ES-I3 (cell line): ENCODE results near the gene EPHA1.

Source experiments
- H3K36me3 ChIP-seq: 2 replicates; pipeline ENCODE4 v1.6.1; 2013; ENCODE audit warnings: mild to moderate bottlenecking, low read length, control low read depth, moderate library complexity; ENCODE audit not compliant: insufficient read depth
- H3K4me1 ChIP-seq: 2 replicates; pipeline ENCODE4 v1.6.1; 2013; ENCODE audit warnings: mild to moderate bottlenecking, control low read depth, low read length; ENCODE audit not compliant: insufficient read depth
- H3K9ac ChIP-seq: 2 replicates; pipeline ENCODE4 v1.6.1; 2013; ENCODE audit warnings: low read depth, mild to moderate bottlenecking, low read length, moderate library complexity
- H3K9me3 ChIP-seq: 2 replicates; pipeline ENCODE4 v1.6.1; 2013; ENCODE audit warnings: mild to moderate bottlenecking, low read length, moderate library complexity; ENCODE audit not compliant: control insufficient read depth, insufficient read depth

The EPHA1 gene

DNA sequence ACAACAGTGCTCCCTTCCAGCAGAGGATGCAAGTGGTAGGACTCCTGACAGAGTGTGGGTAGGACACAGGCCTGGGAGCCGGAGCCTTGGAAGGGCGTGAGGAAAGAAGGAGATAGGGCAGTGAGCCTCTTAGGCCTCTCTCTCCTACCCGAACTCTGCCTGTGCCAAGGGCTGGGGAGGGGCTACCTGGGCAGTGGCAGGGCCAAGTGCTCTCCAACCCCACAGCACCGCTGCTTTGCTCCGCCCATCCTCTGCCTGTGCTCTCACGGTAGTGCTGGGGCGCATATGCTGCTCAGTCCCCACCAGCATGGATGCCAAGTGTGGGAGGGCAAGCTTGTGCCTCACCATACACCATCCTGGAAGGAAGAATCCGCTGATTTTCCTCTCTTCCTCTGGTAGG is 53.7 kb downstream of the EPHA1 start:
- Histone ChIP-seq H3K9me3 (no peaks in the 10 kb centered on the region), H3K36me3 (peaks cover 2% of the 10 kb centered on the region; the same call in 1 of the 2 replicates), H3K4me1 (peaks cover 18% of the 10 kb centered on the region; the same call in 1 of the 2 replicates), H3K9ac (no peak overlapping the region)

DNA sequence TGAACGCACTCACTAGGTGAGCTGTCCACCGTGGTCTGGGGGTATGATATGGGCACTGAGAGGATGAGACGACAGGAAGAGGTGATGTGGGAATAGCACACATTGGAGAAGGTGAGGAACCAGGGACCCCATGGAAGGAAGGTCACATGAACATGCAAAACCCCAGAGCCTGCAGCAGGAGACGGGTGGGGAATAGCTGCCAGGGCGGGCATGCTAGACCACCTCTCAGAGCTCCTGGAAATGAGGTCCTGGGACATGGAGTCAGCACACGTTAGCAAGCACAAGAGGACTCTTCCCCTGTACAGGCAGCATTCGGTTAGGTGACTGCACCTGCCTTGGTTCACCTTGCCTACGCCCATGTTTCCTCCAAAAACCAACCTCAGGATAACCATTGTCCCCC is 54.3 kb downstream of the EPHA1 start:
- Histone ChIP-seq H3K9ac (no peak overlapping the region), H3K36me3 (peaks cover 2% of the 10 kb centered on the region; the same call in 1 of the 2 replicates), H3K4me1 (peaks cover 18% of the 10 kb centered on the region; the same call in 1 of the 2 replicates), H3K9me3 (no peaks in the 10 kb centered on the region)

DNA sequence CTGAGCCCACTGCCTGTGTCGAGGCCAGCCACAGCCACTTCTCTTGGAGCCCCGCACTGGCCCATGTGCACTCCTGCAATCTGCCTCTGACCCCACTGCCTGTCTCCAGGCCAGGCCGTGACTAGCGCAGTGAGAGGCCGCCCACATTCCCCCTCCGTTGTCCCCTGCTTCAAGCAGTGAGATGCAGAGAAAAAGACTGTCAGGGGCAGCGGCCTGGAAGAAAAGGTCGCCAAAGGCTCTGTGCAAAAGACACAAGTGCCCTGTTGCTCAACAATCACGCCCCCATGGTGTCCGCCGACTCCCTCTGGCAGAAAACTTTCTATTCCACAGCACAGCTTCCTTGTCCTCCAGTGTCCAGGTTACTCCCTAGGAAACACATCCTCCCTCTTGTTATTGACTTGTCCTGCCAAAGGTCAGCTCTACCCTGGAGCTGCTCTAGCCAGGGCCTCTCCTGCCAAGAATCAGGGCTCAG is 56.1 kb downstream of the EPHA1 start:
- Histone ChIP-seq H3K36me3 (peaks cover 2% of the 10 kb centered on the region; the same call in 1 of the 2 replicates), H3K4me1 (peaks cover 18% of the 10 kb centered on the region; the same call in 1 of the 2 replicates), H3K9me3 (no peaks in the 10 kb centered on the region)

DNA sequence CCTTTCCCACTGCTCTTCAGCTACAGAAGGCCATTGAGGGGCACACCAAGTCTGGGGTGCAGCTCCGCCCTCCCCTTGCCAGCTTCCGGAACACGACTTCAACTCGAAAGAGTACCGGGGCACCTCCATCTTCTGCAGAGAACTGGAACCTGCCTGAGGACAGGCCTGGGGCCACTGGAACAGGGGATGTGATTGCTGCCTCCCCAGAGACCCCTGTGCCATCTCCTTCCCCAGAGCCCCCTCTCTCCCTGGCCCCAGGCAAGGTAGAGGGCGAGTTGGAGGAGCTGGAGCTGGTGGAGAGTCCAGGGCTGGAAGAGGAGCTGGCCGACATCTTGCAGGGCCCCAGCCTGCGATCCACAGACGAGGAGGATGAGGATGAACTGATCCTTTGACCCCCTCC is 57.1 kb downstream of the EPHA1 start:
- Histone ChIP-seq H3K36me3 (no peaks in the 10 kb centered on the region), H3K4me1 (peaks cover 18% of the 10 kb centered on the region; the same call in 1 of the 2 replicates), H3K9ac (no peak overlapping the region), H3K9me3 (no peaks in the 10 kb centered on the region)

More for the DNA sequence above, 56.1 kb downstream of the EPHA1 start:
- H3K9ac ChIP-seq, result no peak overlapping the region

DNA sequence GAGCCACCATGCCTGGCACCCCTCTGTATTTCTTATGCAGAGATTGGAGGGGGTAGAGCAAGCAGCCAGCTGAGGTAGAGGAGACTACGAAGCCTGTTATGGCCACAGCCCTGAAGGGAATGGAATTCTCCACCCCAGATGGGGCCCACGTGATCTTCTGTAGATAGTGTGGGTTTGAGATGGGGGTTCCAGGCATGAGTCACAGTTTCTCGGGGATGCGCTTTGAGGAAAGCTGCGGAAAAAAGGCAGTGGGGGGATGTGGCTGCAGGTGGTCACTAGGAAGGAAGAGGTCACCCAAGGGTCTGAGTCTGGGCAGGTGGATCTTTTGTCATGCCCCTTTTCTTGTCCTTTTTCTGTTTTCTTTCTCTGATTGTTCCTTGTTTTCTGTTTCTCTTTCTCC is 57.6 kb downstream of the EPHA1 start:
- H3K36me3 ChIP-seq, result no peaks in the 10 kb centered on the region
- H3K4me1 ChIP-seq, result peaks cover 18% of the 10 kb centered on the region; the same call in 1 of the 2 replicates
- H3K9ac ChIP-seq, result no peak overlapping the region
- H3K9me3 ChIP-seq, result no peaks in the 10 kb centered on the region

DNA sequence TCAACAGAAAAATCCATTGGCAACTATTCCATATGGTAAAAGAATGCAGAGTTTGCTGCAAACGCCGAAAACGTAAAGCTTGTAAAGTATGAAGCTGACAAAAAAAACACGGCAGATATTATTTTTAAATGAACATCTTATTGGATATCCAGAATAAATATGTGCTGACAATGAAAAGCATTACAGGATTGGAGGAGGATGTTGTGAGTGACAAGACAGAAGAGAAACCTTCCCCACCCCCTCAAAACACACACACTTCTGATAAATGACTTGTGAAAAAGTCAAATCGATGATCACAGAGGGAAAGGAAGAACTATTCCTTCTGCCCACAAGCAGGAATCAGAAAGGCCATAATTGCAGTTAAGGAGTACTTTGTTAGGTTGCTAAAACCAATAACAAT is 60.7 kb downstream of the EPHA1 start:
- no peak overlapping the region for H3K9ac ChIP-seq
- no peaks in the 10 kb centered on the region for H3K9me3 ChIP-seq
- H3K36me3 ChIP-seq, result no peaks in the 10 kb centered on the region
- H3K4me1 ChIP-seq, result peaks cover 16% of the 10 kb centered on the region

DNA sequence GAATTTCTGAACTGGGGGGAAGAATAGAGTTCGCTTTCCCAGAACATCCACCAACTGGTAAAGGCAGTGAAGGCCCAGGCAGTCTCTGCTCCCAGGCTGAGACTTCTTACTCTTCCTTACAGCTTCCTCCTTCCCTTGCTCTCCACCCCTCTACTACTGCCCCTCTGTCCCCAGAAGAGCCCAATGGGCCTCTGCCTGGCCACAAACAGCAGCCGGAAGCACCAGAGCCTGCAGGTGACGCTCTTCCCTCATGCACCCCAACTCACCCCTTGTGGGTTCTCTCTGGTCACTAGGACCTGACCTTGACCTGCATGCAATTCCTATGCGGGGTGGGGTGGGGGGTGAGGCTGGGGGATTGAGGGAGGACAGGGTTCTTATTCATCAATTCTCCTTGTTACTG is 62.6 kb downstream of the EPHA1 start:
- peak overlapping the region; percentile 23; the same call in 1 of the 2 replicates for H3K9ac ChIP-seq
- no peaks in the 10 kb centered on the region for H3K9me3 ChIP-seq
- H3K36me3 ChIP-seq, result no peaks in the 10 kb centered on the region
- H3K4me1 ChIP-seq, result peaks cover 2% of the 10 kb centered on the region; the same call in 1 of the 2 replicates

DNA sequence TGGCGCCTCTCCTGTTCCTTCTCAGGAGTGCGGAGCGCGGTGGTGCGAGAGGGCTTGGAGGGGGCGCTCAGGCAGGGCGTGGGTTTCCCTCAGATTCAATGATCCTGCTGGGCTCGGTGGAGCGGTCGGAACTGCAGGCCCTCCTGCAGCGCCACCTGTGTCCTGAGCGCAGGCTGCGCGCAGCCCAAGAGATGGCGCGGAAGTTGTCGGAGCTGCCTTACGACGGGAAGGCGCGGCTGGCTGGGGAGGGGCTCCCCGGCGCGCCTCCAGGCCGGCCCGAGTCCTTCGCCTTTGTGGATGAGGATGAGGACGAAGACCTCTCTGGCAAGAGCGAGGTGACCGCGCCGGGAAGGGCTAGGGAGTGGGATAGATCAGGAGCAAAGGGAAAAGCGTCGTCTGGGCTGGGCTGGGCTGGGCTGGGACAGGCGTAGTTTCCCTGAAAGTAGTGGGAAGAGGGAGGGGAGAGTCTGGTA is 63.2 kb downstream of the EPHA1 start:
- peak overlapping the region; percentile 23; the same call in 1 of the 2 replicates for H3K9ac ChIP-seq

DNA sequence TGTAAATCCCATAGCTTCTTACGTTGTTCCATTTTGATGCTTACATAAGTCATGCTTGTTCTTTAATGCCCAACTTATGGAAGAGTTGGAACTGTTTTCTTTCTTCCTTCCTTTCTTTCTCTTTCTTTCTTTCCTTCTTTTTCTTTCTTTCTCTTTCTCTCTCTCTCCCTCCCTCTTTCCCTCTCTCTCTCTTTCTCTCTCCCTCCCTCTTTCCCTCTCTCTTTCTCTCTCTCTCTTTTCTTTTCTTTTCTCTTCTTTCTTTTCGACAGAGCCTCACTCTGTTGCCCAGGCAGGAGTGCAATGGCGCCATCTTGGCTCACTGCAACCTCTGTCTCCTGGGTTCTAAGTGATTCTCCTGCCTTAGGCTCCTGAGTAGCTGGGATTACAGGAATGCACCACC is 65.1 kb downstream of the EPHA1 start:
- Histone ChIP-seq H3K9ac (no peak overlapping the region), H3K9me3 (no peaks in the 10 kb centered on the region), H3K4me1 (no peaks in the 10 kb centered on the region; the same call in 1 of the 2 replicates), H3K36me3 (no peaks in the 10 kb centered on the region)

More for the DNA sequence above, 63.2 kb downstream of the EPHA1 start:
- Histone ChIP-seq H3K4me1 (no peaks in the 10 kb centered on the region; the same call in 1 of the 2 replicates), H3K9me3 (no peaks in the 10 kb centered on the region), H3K36me3 (no peaks in the 10 kb centered on the region)

DNA sequence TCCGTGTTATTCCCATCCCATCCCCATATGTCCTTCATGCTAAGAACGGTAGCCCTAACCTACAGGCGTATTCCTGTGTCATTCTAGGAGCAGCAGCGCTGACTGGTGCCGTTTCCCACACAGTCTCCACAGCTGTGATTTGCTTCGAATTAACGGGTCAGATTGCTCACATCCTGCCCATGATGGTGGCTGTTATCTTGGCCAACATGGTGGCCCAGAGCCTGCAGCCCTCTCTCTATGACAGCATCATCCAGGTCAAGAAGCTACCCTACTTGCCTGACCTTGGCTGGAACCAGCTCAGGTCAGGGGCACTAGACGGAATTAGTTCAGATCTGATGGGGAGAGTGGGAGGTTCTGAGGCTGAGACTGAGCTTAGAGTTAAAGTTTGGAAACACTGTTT is 66.8 kb downstream of the EPHA1 start:
- H3K4me1 ChIP-seq, result no peaks in the 10 kb centered on the region; the same call in 1 of the 2 replicates
- H3K9ac ChIP-seq, result no peak overlapping the region
- no peaks in the 10 kb centered on the region for H3K36me3 ChIP-seq
- H3K9me3 ChIP-seq, result no peaks in the 10 kb centered on the region
